ENCODE measurements around the gene TSKU.
"Not testable (repeated sequence)": the region's sequence is repeated elsewhere in the genome, so short reads cannot be mapped to it uniquely, and the experiment has no call there.

TSKU gene

GRCh38 chr11:76791002-76791770 lies 8.0 kb downstream of the TSKU start:
- not testable (repeated sequence) for DNase-seq

- DNase-seq: no peak
Observed at GRCh38 chr11:76791861-76792260, 8.7 kb downstream of the TSKU start.

GRCh38 chr11:76792505-76793264 lies 9.5 kb downstream of the TSKU start:
- no peak for DNase-seq

- DNase-seq: no peak
Observed at GRCh38 chr11:76793391-76794291, 10.5 kb downstream of the TSKU start.

- DNase-seq: no peak
Observed at GRCh38 chr11:76794371-76795289, 11.5 kb downstream of the TSKU start.

- DNase-seq: no peak
Observed at GRCh38 chr11:76795290-76795935, 12.3 kb downstream of the TSKU start.

- DNase-seq: no peak
Observed at GRCh38 chr11:76795936-76796441, 12.8 kb downstream of the TSKU start.

- DNase-seq: no peak
Observed at GRCh38 chr11:76796511-76797198, 13.5 kb downstream of the TSKU start.

GRCh38 chr11:76797341-76798201 lies 14.4 kb downstream of the TSKU start:
- no peak for DNase-seq

- no peak for DNase-seq
Observed at GRCh38 chr11:76798202-76798581, 15.0 kb downstream of the TSKU start.

GRCh38 chr11:76798671-76799065 lies 15.5 kb downstream of the TSKU start:
- no peak for DNase-seq

- peak; percentile 93 for DNase-seq
Observed at GRCh38 chr11:76799066-76799804, 16.1 kb downstream of the TSKU start.

- no peak for DNase-seq
Observed at GRCh38 chr11:76800466-76801200, 17.5 kb downstream of the TSKU start.

GRCh38 chr11:76801225-76801624 lies 18.1 kb downstream of the TSKU start:
- DNase-seq: no peak

GRCh38 chr11:76801736-76802135 lies 18.6 kb downstream of the TSKU start:
- DNase-seq: no peak

GRCh38 chr11:76802151-76802550 lies 19.0 kb downstream of the TSKU start:
- DNase-seq: no peak

- DNase-seq: no peak
Observed at GRCh38 chr11:76802621-76803020, 19.5 kb downstream of the TSKU start.

GRCh38 chr11:76803023-76803422 lies 19.9 kb downstream of the TSKU start:
- DNase-seq: no peak
